OCI-LY7 (cell line): ENCODE data around the gene NDUFB3. TPM values are rescaled to one million over a fixed set of nuclear protein-coding genes. Genes with fewer than 3 reads are reported as not detected.

Experiments
- BruUV-seq: library from RNA; stranded (reverse); fragments of 400-500 nt; replicated peaks from 2 replicates; lab custom pipeline; 2021; lab: Mats Ljungman, UMichigan
- CTCF ChIA-PET: fragments of 300-600 bp; sonication (Branson Sonifier 250); formaldehyde crosslinking; loops from one replicate; lab custom pipeline; 2022; ENCODE audit warnings: antibody characterized with exemption; ENCODE audit not compliant: unreplicated experiment; lab: Charles Lee
- POLR2A ChIA-PET: fragments of 300-600 bp; sonication (Branson Sonifier 250); formaldehyde crosslinking; loops from one replicate; lab custom pipeline; 2022; ENCODE audit warnings: antibody characterized with exemption; lab: Charles Lee
- DNase-seq: peaks from one replicate; pipeline ENCODE4 v3.0.0-alpha.2; 2015; ENCODE audit warnings: low spot score
- H2AFZ ChIP-seq: fragments of 200-600 bp; sonication (generic), shearing (Covaris generic); 2 replicates; pipeline ENCODE4 v1.6.1; 2014; ENCODE audit warnings: mild to moderate bottlenecking, antibody characterized with exemption, low read length, moderate library complexity
- H3K27ac ChIP-seq: fragments of 200-600 bp; sonication (generic); 2 replicates; pipeline ENCODE4 v1.5.1; 2014; ENCODE audit warnings: mixed run types, low read depth, mild to moderate bottlenecking, moderate library complexity, low read length, inconsistent platforms; ENCODE audit not compliant: poor library complexity, severe bottlenecking
- H3K36me3 ChIP-seq: fragments of 200-600 bp; sonication (generic); 2 replicates; pipeline ENCODE4 v1.6.1; 2014; ENCODE audit warnings: mild to moderate bottlenecking, antibody characterized with exemption, low read length, moderate library complexity, mixed read lengths; ENCODE audit not compliant: insufficient read depth
- H3K4me1 ChIP-seq: fragments of 200-600 bp; sonication (generic); 2 replicates; pipeline ENCODE4 v1.5.1; 2014; ENCODE audit warnings: mild to moderate bottlenecking, low read length; ENCODE audit not compliant: insufficient read depth, poor library complexity, severe bottlenecking
- H3K4me2 ChIP-seq: fragments of 200-600 bp; sonication (generic); 2 replicates; pipeline ENCODE4 v1.6.1; 2014; ENCODE audit warnings: mild to moderate bottlenecking, low read length
- H3K4me3 ChIP-seq: fragments of 200-600 bp; sonication (generic); 2 replicates; pipeline ENCODE4 v1.5.1; 2014; ENCODE audit warnings: mild to moderate bottlenecking, low read depth, low read length; ENCODE audit not compliant: poor library complexity, severe bottlenecking
- H3K79me2 ChIP-seq: fragments of 200-600 bp; sonication (generic); 2 replicates; pipeline ENCODE4 v1.6.1; 2016; ENCODE audit warnings: low read depth, mild to moderate bottlenecking, low read length, moderate library complexity, mixed read lengths; ENCODE audit not compliant: insufficient read depth
- H3K9me2 ChIP-seq: fragments of 200-600 bp; sonication (generic); 2 replicates; pipeline ENCODE4 v1.6.1; 2016; ENCODE audit warnings: mild to moderate bottlenecking, low read length, mixed read lengths; ENCODE audit not compliant: insufficient read depth
- H3K9me3 ChIP-seq: fragments of 200-600 bp; sonication (generic); 2 replicates; pipeline ENCODE4 v1.6.1; 2014; ENCODE audit warnings: mild to moderate bottlenecking, mixed run types, low read length, mixed read lengths
- H4K20me1 ChIP-seq: fragments of 200-600 bp; sonication (generic); 2 replicates; pipeline ENCODE4 v1.6.1; 2014; ENCODE audit warnings: mild to moderate bottlenecking, antibody characterized with exemption, low read length, moderate library complexity, mixed read lengths; ENCODE audit not compliant: insufficient read depth
- CTCF ChIP-seq: fragments of 200-600 bp; sonication (generic); conservative IDR thresholded peaks from 2 replicates; pipeline ENCODE4 v1.5.1; 2014; ENCODE audit warnings: mild to moderate bottlenecking, antibody characterized with exemption, low read length, moderate library complexity, mixed read lengths
- EZH2phosphoT487 ChIP-seq: fragments of 200-600 bp; sonication (generic); IDR thresholded peaks from 2 replicates; pipeline ENCODE4 v1.6.1; 2018; ENCODE audit warnings: low read depth, borderline replicate concordance, mild to moderate bottlenecking, mixed run types, antibody characterized with exemption, low read length, moderate library complexity, mixed read lengths
- intact Hi-C: fragments of 100-400 bp; cut with micrococcal nuclease; formaldehyde crosslinking; loops from one replicate; pipeline ENCODE4 v1.10.0; 2022; ENCODE audit not compliant: unreplicated experiment
- total RNA-seq, 2 experiments: library from RNA; depleted of rRNA in 1 of 2; stranded (reverse); fragments of >200 nt in 1 of 2; shearing (Covaris generic) in 1 of 2; gene quantifications; 2 replicates each; pipeline ENCODE4 v1.2.3, GENCODE V29; 2014 to 2022

Gene NDUFB3
- total RNA-seq, 2 experiments from 2014 or later, result 90.5 to 115 TPM

GRCh38 chr2:201046881-201047280 is 24.9 kb upstream of the NDUFB3 start:
- H3K9me2 ChIP-seq, result no peaks in the 10 kb centered on the region
- H2AFZ ChIP-seq, result no peak overlapping the region
- no TSS peak for BruUV-seq
- H4K20me1 ChIP-seq, result no peaks in the 10 kb centered on the region
- TF ChIP-seq EZH2phosphoT487, result no peak
- TF ChIP-seq CTCF, result no peak
- no peaks in the 10 kb centered on the region for H3K4me1 ChIP-seq
- peaks cover 40% of the 10 kb centered on the region for H3K36me3 ChIP-seq
- peaks cover 69% of the 10 kb centered on the region for H3K79me2 ChIP-seq
- ChIA-PET POLR2A (interaction anchor here (0.6 to 0.9 kb wide), 2 partner anchors 27 to 85 kb away, joined by 3 read pairs; no protein-coding TSS in a partner anchor), CTCF (no interaction called here)
- intact Hi-C loops, result no loop called here
- DNase-seq, result no peak
- no peak overlapping the region for H3K27ac ChIP-seq
- no peak overlapping the region for H3K4me2 ChIP-seq
- no peak overlapping the region for H3K4me3 ChIP-seq
- peaks cover 29% of the 10 kb centered on the region; the same call in 1 of the 2 replicates for H3K9me3 ChIP-seq

- Histone ChIP-seq H3K9me2 (no peaks in the 10 kb centered on the region), H3K4me1 (no peaks in the 10 kb centered on the region), H3K4me3 (no peak overlapping the region), H3K9me3 (peaks cover 22% of the 10 kb centered on the region; the same call in 1 of the 2 replicates), H3K36me3 (peaks cover 45% of the 10 kb centered on the region), H3K27ac (no peak overlapping the region), H3K79me2 (peaks cover 73% of the 10 kb centered on the region), H3K4me2 (no peak overlapping the region), H2AFZ (no peak overlapping the region), H4K20me1 (no peaks in the 10 kb centered on the region)
- POLR2A ChIA-PET, result interaction anchor here (0.7 to 1.4 kb wide), 2 partner anchors 16 to 65 kb away, joined by 4 read pairs; no protein-coding TSS in a partner anchor
- intact Hi-C loops, result no loop called here
- DNase-seq, result no peak
- TF ChIP-seq EZH2phosphoT487, result no peak
- TF ChIP-seq CTCF, result no peak
- no TSS peak for BruUV-seq
- CTCF ChIA-PET, result no interaction called here
Observed at GRCh38 chr2:201049455-201049854, 22.3 kb upstream of the NDUFB3 start.

- intact Hi-C loops, result no loop called here
- POLR2A ChIA-PET, result interaction anchor here (0.5 to 1.4 kb wide), 9 partner anchors 8 to 144 kb away, joined by 3 to 9 read pairs (median 3); no protein-coding TSS in a partner anchor
Observed at GRCh38 chr2:201057087-201057521, 14.7 kb upstream of the NDUFB3 start.

More at GRCh38 chr2:201057087-201057521, 14.7 kb upstream of the NDUFB3 start:
- H3K27ac ChIP-seq, result no peak overlapping the region
- H3K4me3 ChIP-seq, result no peak overlapping the region
- H2AFZ ChIP-seq, result no peak overlapping the region
- BruUV-seq, result no TSS peak
- H3K4me2 ChIP-seq, result no peak overlapping the region
- no peaks in the 10 kb centered on the region for H4K20me1 ChIP-seq
- H3K79me2 ChIP-seq, result peaks cover 61% of the 10 kb centered on the region; the same call in 1 of the 2 replicates
- CTCF ChIA-PET, result no interaction called here
- H3K36me3 ChIP-seq, result peaks cover 45% of the 10 kb centered on the region
- peaks cover 14% of the 10 kb centered on the region for H3K4me1 ChIP-seq
- DNase-seq, result no peak
- TF ChIP-seq EZH2phosphoT487, result no peak
- no peak for TF ChIP-seq CTCF
- H3K9me2 ChIP-seq, result no peaks in the 10 kb centered on the region
- H3K9me3 ChIP-seq, result no peaks in the 10 kb centered on the region
